Aorta (tissue), 5 donors: ENCODE measurements around the gene NRSN2. TPM values are rescaled to one million over a fixed set of nuclear protein-coding genes. Genes with fewer than 3 reads are reported as not detected.
"Not testable (repeated sequence)": the region's sequence is repeated elsewhere in the genome, so short reads cannot be mapped to it uniquely, and the experiment has no call there.

ENCODE experiments used
- ATAC-seq: fragments of 200-7000 bp; cut with Tn5 transposase; one replicate; pipeline ENCODE4 v1.9.1; 2022; ENCODE audit warnings: moderate library complexity; ENCODE audit not compliant: low FRiP score
- DNase-seq, 2 donors: peaks; one replicate each; pipeline ENCODE4 v3.0.0-alpha.2; 2020
- H3K27ac ChIP-seq, 2 donors: one replicate each; pipeline ENCODE4 v1.5.1; 2013; ENCODE audit warnings: low read length in 2 of 2, mild to moderate bottlenecking in 2 of 2, moderate library complexity in 2 of 2, control low read depth in 1 of 2, inconsistent platforms in 1 of 2, low read depth in 1 of 2
- H3K27me3 ChIP-seq, 2 donors: one replicate each; pipeline ENCODE4 v1.6.1; 2013; ENCODE audit warnings: control low read depth in 1 of 2, low read length in 1 of 2, mild to moderate bottlenecking in 1 of 2, moderate library complexity in 1 of 2; ENCODE audit not compliant: insufficient read depth in 2 of 2, control insufficient read depth in 1 of 2
- H3K36me3 ChIP-seq, 2 donors: one replicate each; pipeline ENCODE4 v1.6.1; 2013; ENCODE audit warnings: control low read depth in 1 of 2, low read length in 1 of 2, mild to moderate bottlenecking in 1 of 2; ENCODE audit not compliant: insufficient read depth in 2 of 2, control insufficient read depth in 1 of 2
- H3K4me1 ChIP-seq, 2 donors: one replicate each; pipeline ENCODE4 v1.6.1; 2013; ENCODE audit warnings: low read length in 2 of 2, control low read depth in 1 of 2, mild to moderate bottlenecking in 1 of 2, moderate library complexity in 1 of 2; ENCODE audit not compliant: insufficient read depth in 2 of 2, control insufficient read depth in 1 of 2
- H3K4me3 ChIP-seq, 2 donors: one replicate each; pipeline ENCODE4 v1.5.1; 2013; ENCODE audit warnings: low read length in 2 of 2, control low read depth in 1 of 2, mild to moderate bottlenecking in 1 of 2
- H3K9me3 ChIP-seq: one replicate; pipeline ENCODE4 v1.6.1; 2013; ENCODE audit warnings: mild to moderate bottlenecking, low read length; ENCODE audit not compliant: control insufficient read depth
- WGBS, 2 donors: extraction: QIAGEN DNeasy Blood & Tissue Kit; methylation state at CpG; one replicate each; pipeline ENCODE4 v1.1.7; 2013; 5-methylcytosine and 5-hydroxymethylcytosine counted together
- intact Hi-C, 2 donors: fragments of 100-400 bp; cut with DNase I; formaldehyde crosslinking; loops; one replicate each; pipeline versions ENCODE4 v1.14.2 to v1.15.0; 2022
- polyA plus RNA-seq, 2 donors: library from polyadenylated mRNA; stranded (reverse); fragments of 200-250 nt; gene quantifications; one replicate each; pipeline ENCODE4 v1.2.3, GENCODE V29; 2013
- total RNA-seq, 2 donors: library from RNA; stranded (reverse); fragmentation: NEBNext Ultra II Directional; extraction: Animal tissue kit (Norgen Biotek cat#: 25700); gene quantifications; one replicate each; pipeline ENCODE4 v1.2.1, GENCODE V29; 2021
- donor health status: healthy with polysubstance abuse.
- donor health status: Bipolar disorder and iron deficiency.
- donor health status: DM: no; HTN: no; CAD: no.
- donor health status: DM: no; HTN: no; CAD: no.
- donor health status: DM: yes; HTN: yes; CAD: no.

The NRSN2 gene
- total and polyA plus RNA-seq, 4 donors, result 12.0 to 40.6 (median 34.5) TPM

- H3K4me3 ChIP-seq, result no peak overlapping the region
- intact Hi-C loops, result loop anchor here in 1 of 2 donors (10.0 kb wide), 1 partner anchor 558 kb away; no protein-coding TSS in a partner anchor
- ATAC-seq (no peak), DNase-seq (no peak)
- H3K36me3 ChIP-seq, result no peaks in the 10 kb centered on the region
- no peaks in the 10 kb centered on the region for H3K27me3 ChIP-seq
- H3K4me1 ChIP-seq, result no peaks in the 10 kb centered on the region
- H3K9me3 ChIP-seq, result no peaks in the 10 kb centered on the region
- 85 to 86% methylated on average over 13 of the region's 13 CpGs for WGBS, 2 donors
- no peak overlapping the region for H3K27ac ChIP-seq
Measured at GRCh38 chr20:366719-367485, 20.0 kb downstream of the NRSN2 start.

DNA sequence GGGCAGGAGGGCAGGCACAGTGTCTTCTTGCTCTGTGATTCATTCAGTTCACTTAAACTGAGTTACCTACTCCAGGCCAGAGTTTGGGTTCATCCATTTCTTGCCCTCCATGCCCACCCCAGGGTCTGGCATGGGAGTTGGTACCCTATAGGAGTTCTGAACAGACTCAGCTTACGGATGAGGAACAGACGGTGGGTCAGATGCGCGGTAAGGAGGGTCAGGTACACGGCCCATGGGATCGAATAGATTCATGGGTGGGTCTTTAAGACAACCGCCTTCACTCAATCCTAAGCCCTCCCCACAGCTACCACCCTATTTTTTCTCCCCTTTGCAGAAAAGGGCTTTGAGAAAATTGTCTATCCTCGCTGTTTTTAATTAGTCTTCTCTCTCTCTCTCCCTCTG is 20.6 kb downstream of the NRSN2 start:
- Histone ChIP-seq H3K4me3 (no peak overlapping the region), H3K4me1 (no peaks in the 10 kb centered on the region), H3K27me3 (no peaks in the 10 kb centered on the region), H3K27ac (no peak overlapping the region), H3K9me3 (no peaks in the 10 kb centered on the region), H3K36me3 (no peaks in the 10 kb centered on the region)
- intact Hi-C loops, result loop anchor here in 1 of 2 donors (10.0 kb wide), 1 partner anchor 557 kb away; no protein-coding TSS in a partner anchor
- ATAC-seq (no peak), DNase-seq (no peak)
- 76 to 86% methylated on average over 8 of the region's 8 CpGs for WGBS, 2 donors

- intact Hi-C loops, result loop anchor here in 1 of 2 donors (10.0 kb wide), 1 partner anchor 556 kb away; no protein-coding TSS in a partner anchor
- Histone ChIP-seq H3K4me1 (no peaks in the 10 kb centered on the region), H3K36me3 (no peaks in the 10 kb centered on the region), H3K9me3 (no peaks in the 10 kb centered on the region), H3K27ac (no peak overlapping the region), H3K27me3 (no peaks in the 10 kb centered on the region), H3K4me3 (no peak overlapping the region)
- ATAC-seq (no peak), DNase-seq (no peak)
- 95 to 97% methylated on average over 4 of the region's 4 CpGs for WGBS, 2 donors
Measured at GRCh38 chr20:368915-369314, 22.0 kb downstream of the NRSN2 start.

DNA sequence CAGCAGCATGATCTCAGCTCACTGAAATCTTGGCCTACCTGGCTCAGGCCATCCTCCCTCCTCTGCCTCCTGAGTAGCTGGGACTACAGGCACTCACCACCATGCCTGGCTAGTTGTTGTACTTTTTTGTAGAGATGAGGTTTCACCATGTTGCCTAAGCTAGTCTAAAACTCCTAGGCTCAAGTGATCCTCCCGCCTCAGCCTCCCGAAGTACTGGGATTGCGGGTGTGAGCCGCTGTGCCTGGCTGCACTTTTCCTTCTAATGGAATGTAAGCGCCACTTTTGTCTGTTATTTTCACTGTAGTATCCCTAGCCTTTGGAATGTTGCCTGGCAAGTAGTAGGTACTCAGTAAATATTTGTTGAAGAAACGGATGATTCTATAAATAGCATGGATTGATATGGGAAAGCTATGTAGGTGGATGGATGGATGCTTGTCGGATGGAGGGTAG is 23.3 kb downstream of the NRSN2 start:
- ATAC-seq, result no peak
- no peaks in the 10 kb centered on the region for H3K36me3 ChIP-seq
- 54 to 55% methylated on average over 7 of the region's 7 CpGs for WGBS, 2 donors
- H3K27me3 ChIP-seq, result no peaks in the 10 kb centered on the region
- H3K4me3 ChIP-seq, result no peak overlapping the region
- DNase-seq, result no peak
- H3K9me3 ChIP-seq, result no peaks in the 10 kb centered on the region
- no peak overlapping the region for H3K27ac ChIP-seq
- intact Hi-C loops, result no loop called here
- no peaks in the 10 kb centered on the region for H3K4me1 ChIP-seq

DNA sequence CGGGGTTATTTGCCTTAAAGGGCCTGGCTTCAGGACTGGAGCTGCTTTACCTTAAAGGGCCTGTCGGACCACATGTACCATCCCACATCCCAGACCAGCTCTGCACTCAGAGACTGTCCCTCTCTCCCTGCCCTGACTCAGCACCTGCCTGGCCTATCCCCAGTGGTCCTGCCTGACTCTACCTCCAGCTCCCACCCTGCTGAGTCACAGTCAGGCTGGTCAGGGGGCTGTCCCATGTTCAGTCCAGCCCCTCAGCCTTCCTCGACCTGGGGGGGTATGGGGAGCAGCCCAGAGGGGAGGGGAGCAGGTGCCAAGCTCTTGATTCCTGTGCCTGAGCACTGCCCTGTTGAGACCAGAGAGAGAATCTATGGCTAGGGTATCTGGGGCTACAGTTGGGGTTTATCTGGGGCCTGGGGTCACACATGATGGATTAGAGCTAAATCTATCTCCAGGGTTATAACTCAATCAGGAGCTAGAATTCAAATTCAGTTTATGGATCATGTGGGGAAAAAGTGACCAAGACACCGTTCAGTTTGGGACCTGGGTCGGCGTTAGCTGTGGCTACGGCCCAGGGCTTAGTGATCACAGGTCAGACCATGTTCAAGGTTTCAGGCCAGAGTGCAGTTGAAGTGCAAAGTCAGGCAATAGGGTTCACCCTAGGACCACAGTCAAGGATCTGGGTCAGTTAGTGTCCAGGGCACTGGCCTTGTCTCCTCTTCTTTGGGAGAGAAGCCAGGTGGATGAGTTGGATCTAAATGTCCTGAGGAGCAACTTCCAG is 24.3 kb downstream of the NRSN2 start:
- intact Hi-C loops, result no loop called here
- Histone ChIP-seq H3K4me1 (no peaks in the 10 kb centered on the region), H3K36me3 (no peaks in the 10 kb centered on the region), H3K9me3 (no peaks in the 10 kb centered on the region), H3K27ac (no peak overlapping the region), H3K4me3 (no peak overlapping the region), H3K27me3 (no peaks in the 10 kb centered on the region)
- DNase-seq (no peak), ATAC-seq (no peak)
- 85 to 86% methylated on average over 7 of the region's 7 CpGs for WGBS, 2 donors

DNA sequence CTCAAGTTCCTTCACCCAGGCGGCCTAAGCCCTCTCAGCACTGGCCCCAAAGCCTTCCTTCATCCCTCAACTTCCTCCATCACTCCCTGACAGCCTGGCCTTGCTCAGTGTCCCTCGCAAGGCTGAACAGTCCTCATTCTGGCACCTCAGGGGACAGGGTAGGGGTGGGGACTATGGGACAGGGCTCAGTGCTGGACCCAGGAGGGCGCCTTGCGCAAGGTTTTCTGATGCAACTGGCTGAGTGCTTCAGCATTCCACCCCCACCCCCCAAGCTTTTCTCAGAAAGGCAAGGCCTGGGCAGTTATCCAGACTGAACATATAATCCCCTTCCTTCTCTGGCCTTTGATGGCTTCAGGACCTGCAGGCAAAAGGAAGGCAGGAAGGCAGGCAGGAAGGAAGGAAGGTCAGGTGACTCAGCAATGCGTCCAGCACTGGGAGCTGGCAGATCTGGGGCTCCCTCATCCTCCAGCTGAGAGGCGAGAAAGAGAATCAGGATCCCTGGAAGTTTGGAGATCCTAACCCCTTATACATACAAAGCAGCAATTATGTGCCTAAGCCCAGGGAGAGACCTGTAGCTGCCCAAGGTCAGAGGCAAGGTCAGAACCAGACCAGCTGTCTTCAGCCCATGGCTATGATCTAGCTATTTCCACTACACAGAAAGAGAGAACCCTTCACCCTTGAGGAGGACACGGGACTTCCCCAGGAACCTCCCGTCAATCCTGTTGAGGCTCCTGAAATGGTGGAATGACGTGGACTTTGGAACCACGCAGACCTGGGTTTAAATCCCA is 25.0 kb downstream of the NRSN2 start:
- peak; percentile 72 to 86 for DNase-seq
- WGBS, 2 donors, result 79 to 90% methylated on average over 10 of the region's 10 CpGs
- intact Hi-C loops, result no loop called here
- Histone ChIP-seq H3K27ac (no peak overlapping the region), H3K27me3 (no peaks in the 10 kb centered on the region), H3K9me3 (no peaks in the 10 kb centered on the region), H3K36me3 (no peaks in the 10 kb centered on the region), H3K4me3 (no peak overlapping the region), H3K4me1 (no peaks in the 10 kb centered on the region)
- ATAC-seq, result peak; percentile 59

GRCh38 chr20:372543-373082 is 25.7 kb downstream of the NRSN2 start:
- H3K4me3 ChIP-seq, H3K27me3 ChIP-seq, DNase-seq, H3K36me3 ChIP-seq, ATAC-seq, H3K9me3 ChIP-seq, H3K27ac ChIP-seq, H3K4me1 ChIP-seq, intact Hi-C loops: not testable (repeated sequence)
- 96 to 97% methylated on average over 11 of the region's 11 CpGs for WGBS, 2 donors

GRCh38 chr20:373171-373890 is 26.4 kb downstream of the NRSN2 start:
- Histone ChIP-seq H3K36me3 (no peaks in the 10 kb centered on the region), H3K27me3 (no peaks in the 10 kb centered on the region), H3K4me1 (no peaks in the 10 kb centered on the region), H3K4me3 (no peak overlapping the region), H3K9me3 (no peaks in the 10 kb centered on the region), H3K27ac (no peak overlapping the region)
- intact Hi-C loops, result no loop called here
- 79 to 80% methylated on average over 9 of the region's 9 CpGs for WGBS, 2 donors
- ATAC-seq (no peak), DNase-seq (peak in 1 of 2 donors; percentile 72)
